Glutamatergic neuron (in vitro differentiated cells): ENCODE measurements around the gene EPB41L4A. TPM values are rescaled to one million over a fixed set of nuclear protein-coding genes. Genes with fewer than 3 reads are reported as not detected.
A peak's percentile ranks its signal among the peaks of the same experiment; 100 is the strongest.

Source experiments
- DNase-seq: peaks from one replicate; pipeline ENCODE4 v3.0.0; 2022
- H3K27ac Mint-ChIP-seq: one replicate; pipeline ENCODE4 v1.8.0; 2020; ENCODE audit warnings: mild to moderate bottlenecking, mixed read lengths, inconsistent platforms; ENCODE audit not compliant: unreplicated experiment
- H3K27me3 Mint-ChIP-seq: one replicate; pipeline ENCODE4 v1.8.0; 2020; ENCODE audit warnings: mild to moderate bottlenecking, moderate library complexity, mixed read lengths, inconsistent platforms; ENCODE audit not compliant: unreplicated experiment
- H3K36me3 Mint-ChIP-seq: one replicate; pipeline ENCODE4 v1.8.0; 2020; ENCODE audit warnings: mild to moderate bottlenecking, mixed read lengths, inconsistent platforms; ENCODE audit not compliant: unreplicated experiment
- H3K4me1 Mint-ChIP-seq: one replicate; pipeline ENCODE4 v1.8.0; 2020; ENCODE audit warnings: mild to moderate bottlenecking, low read depth, mixed read lengths, inconsistent platforms; ENCODE audit not compliant: unreplicated experiment
- H3K4me3 Mint-ChIP-seq: one replicate; pipeline ENCODE4 v1.8.0; 2020; ENCODE audit warnings: mild to moderate bottlenecking, mixed read lengths, inconsistent platforms; ENCODE audit not compliant: unreplicated experiment
- H3K9me3 Mint-ChIP-seq: one replicate; pipeline ENCODE4 v1.8.0; 2020; ENCODE audit warnings: mild to moderate bottlenecking, moderate library complexity, mixed read lengths, inconsistent platforms; ENCODE audit not compliant: unreplicated experiment
- total RNA-seq: library from RNA; stranded (reverse); fragmentation: NEBNext Ultra II Directional; extraction: Animal tissue kit (Norgen Biotek cat#: 25700); gene quantifications from one replicate; pipeline ENCODE4 v1.2.1, GENCODE V29; 2021; ENCODE audit not compliant: unreplicated experiment
- TF ChIP-seq, protein P1 (sequence below): fragments of 200-600 bp; sonication (generic); IDR thresholded peaks from one replicate; pipeline ENCODE4 v1.5.0; 2021; ENCODE audit not compliant: partially characterized antibody, unreplicated experiment

EPB41L4A gene
- total RNA-seq, 1 donor from 2014 or later = 125 TPM

GRCh38 chr5:112186401-112186990 lies 232.6 kb downstream of the EPB41L4A start:
- DNase-seq = no peak
- TF ChIP-seq, protein P1, sequence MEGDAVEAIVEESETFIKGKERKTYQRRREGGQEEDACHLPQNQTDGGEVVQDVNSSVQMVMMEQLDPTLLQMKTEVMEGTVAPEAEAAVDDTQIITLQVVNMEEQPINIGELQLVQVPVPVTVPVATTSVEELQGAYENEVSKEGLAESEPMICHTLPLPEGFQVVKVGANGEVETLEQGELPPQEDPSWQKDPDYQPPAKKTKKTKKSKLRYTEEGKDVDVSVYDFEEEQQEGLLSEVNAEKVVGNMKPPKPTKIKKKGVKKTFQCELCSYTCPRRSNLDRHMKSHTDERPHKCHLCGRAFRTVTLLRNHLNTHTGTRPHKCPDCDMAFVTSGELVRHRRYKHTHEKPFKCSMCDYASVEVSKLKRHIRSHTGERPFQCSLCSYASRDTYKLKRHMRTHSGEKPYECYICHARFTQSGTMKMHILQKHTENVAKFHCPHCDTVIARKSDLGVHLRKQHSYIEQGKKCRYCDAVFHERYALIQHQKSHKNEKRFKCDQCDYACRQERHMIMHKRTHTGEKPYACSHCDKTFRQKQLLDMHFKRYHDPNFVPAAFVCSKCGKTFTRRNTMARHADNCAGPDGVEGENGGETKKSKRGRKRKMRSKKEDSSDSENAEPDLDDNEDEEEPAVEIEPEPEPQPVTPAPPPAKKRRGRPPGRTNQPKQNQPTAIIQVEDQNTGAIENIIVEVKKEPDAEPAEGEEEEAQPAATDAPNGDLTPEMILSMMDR = peak; percentile 46

GRCh38 chr5:112183874-112184273 lies 235.2 kb downstream of the EPB41L4A start:
- Mint-ChIP-seq H3K27ac (no peak overlapping the region), H3K4me1 (peaks cover 9% of the 10 kb centered on the region)

More at GRCh38 chr5:112186401-112186990, 232.6 kb downstream of the EPB41L4A start:
- Mint-ChIP-seq H3K27me3 (no peaks in the 10 kb centered on the region), H3K4me3 (no peak overlapping the region), H3K27ac (no peak overlapping the region), H3K9me3 (no peaks in the 10 kb centered on the region), H3K36me3 (no peaks in the 10 kb centered on the region), H3K4me1 (peaks cover 7% of the 10 kb centered on the region)

GRCh38 chr5:112183103-112183711 lies 235.9 kb downstream of the EPB41L4A start:
- H3K4me3 Mint-ChIP-seq = no peak overlapping the region
- TF ChIP-seq, protein P1 = no peak
- no peak for DNase-seq
- H3K4me1 Mint-ChIP-seq = peaks cover 7% of the 10 kb centered on the region
- no peak overlapping the region for H3K27ac Mint-ChIP-seq
- peaks cover 3% of the 10 kb centered on the region for H3K27me3 Mint-ChIP-seq
- no peaks in the 10 kb centered on the region for H3K9me3 Mint-ChIP-seq
- no peaks in the 10 kb centered on the region for H3K36me3 Mint-ChIP-seq

More at GRCh38 chr5:112183874-112184273, 235.2 kb downstream of the EPB41L4A start:
- Mint-ChIP-seq H3K27me3 (peaks cover 3% of the 10 kb centered on the region), H3K4me3 (no peak overlapping the region), H3K9me3 (no peaks in the 10 kb centered on the region), H3K36me3 (no peaks in the 10 kb centered on the region)
- TF ChIP-seq, protein P1 = no peak
- no peak for DNase-seq

- no peaks in the 10 kb centered on the region for H3K36me3 Mint-ChIP-seq
- H3K4me1 Mint-ChIP-seq = peaks cover 6% of the 10 kb centered on the region
- TF ChIP-seq, protein P1 = no peak
- no peak for DNase-seq
- no peak overlapping the region for H3K4me3 Mint-ChIP-seq
- H3K27me3 Mint-ChIP-seq = peaks cover 3% of the 10 kb centered on the region
- H3K9me3 Mint-ChIP-seq = no peaks in the 10 kb centered on the region
- H3K27ac Mint-ChIP-seq = no peak overlapping the region
Measured at GRCh38 chr5:112179290-112179689, 239.8 kb downstream of the EPB41L4A start.

GRCh38 chr5:112174959-112175594 lies 244.0 kb downstream of the EPB41L4A start:
- Mint-ChIP-seq H3K4me3 (no peak overlapping the region), H3K27ac (no peak overlapping the region), H3K9me3 (no peaks in the 10 kb centered on the region), H3K36me3 (no peaks in the 10 kb centered on the region), H3K27me3 (peaks cover 3% of the 10 kb centered on the region), H3K4me1 (peaks cover 5% of the 10 kb centered on the region)
- DNase-seq = peak; percentile 28
- TF ChIP-seq, protein P1 = peak; percentile 87
